GM19467 (cell line): ENCODE measurements around the gene ARID5B.

ENCODE experiments used
- ATAC-seq: cut with Tn5 transposase; IDR thresholded peaks from one replicate; pipeline ENCODE4 v1.9.1; 2021; ENCODE audit warnings: mild to moderate bottlenecking, moderate library complexity; ENCODE audit not compliant: unreplicated experiment

The ARID5B gene

DNA sequence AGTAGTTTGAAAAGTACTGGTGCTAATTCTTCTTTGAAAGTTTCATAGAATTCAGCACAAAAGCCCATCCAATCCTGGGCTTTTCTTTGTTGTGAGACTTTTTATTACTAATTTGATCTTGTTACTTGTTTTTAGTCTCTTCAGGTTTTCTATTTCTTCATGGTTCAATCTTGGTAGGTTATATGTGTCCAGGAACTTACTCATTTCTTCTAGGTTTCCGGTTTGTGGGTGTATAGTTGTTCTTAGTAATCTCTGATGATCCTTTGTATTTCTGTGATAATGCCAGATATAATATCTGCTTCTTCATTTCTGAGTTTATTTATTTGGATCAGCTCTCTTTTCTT is 219.7 kb downstream of the ARID5B start:
- ATAC-seq: no peak

DNA sequence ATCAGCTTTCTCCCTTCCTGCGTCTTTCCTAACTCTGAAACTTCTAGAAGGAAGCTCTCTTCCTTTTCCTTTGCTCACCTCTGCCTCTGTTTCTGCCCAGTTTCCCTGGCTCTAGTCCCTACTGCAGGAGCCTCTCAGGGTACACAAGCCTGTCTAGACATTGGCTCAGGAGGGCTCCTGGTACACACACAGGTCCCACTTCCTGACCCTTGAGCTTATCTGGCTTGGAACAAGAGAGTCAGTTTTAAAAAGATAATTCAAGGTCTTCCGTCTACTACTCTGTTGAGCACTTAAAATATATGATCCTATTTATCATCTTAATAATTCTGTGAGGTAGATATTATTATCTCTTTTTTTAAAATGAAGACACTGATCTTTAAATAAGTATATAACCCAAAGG is 226.5 kb downstream of the ARID5B start:
- ATAC-seq: no peak

DNA sequence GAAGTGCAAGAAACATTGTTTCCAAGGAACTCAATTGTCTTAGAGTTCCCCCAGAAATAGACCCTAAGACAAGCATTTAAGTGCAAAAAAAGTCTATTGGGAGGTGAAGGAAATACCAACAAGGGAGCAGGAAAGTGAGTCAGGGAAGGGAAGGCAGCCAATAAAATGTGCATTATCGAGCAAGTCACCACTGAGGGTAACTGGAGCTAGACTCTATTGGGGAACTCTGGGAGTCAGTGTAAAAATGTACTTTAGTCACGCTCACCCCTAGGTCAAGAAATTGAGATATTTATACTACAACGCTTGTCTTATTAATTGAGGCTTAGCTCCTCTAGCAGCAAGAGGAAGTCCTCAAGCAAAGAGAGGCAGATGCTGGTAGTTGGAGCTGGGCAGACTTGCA is 229.4 kb downstream of the ARID5B start:
- ATAC-seq: no peak

- no peak for ATAC-seq
Observed at GRCh38 chr10:62131724-62132123, 230.2 kb downstream of the ARID5B start.

DNA sequence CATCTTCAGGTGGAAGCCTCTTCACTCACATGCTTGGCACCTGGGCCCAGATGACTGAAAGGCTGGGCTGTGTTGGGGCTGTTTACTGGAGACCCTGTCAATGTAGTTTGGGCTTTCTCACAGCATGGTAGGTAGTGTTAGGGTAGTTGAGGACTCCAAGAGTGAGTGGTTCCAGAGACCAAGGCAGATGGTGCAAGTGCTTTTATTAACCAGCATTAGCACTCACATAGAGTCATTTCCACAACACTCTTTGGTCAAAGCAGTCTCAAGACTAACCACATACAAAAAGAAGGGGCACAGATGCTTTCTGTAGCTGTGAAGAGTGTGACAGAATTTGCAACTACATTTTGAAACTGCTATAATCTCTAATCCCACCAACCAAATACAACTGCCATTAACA is 232.1 kb downstream of the ARID5B start:
- ATAC-seq: peak; percentile 93

DNA sequence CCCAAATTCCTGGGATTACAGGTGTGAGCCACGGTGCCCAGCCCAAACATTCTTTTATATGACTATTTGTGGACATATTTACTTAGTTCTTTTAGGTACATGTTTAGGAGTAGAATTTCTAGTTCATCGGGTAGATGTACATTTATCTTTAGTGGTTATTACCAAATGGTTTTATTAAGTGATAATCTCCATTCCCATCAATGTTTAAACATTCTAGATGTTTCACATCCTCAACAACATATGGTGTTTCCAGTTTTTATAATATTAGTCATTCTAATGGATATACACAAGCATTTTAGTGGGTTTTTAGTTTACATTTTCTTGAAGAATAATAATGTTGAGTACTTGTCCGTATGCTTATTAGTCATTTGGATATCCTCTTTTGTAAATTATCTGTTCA is 235.4 kb downstream of the ARID5B start:
- ATAC-seq: no peak
